HG03565 (cell line): ENCODE data around the gene SLC46A1.

Experiments
- ATAC-seq: cut with Tn5 transposase; IDR thresholded peaks from one replicate; pipeline ENCODE4 v1.9.1; 2021; ENCODE audit warnings: mild to moderate bottlenecking, moderate library complexity; ENCODE audit not compliant: unreplicated experiment

The SLC46A1 gene

GRCh38 chr17:28404461-28404811, 1.6 kb downstream of the SLC46A1 start:
- ATAC-seq = no peak

GRCh38 chr17:28404007-28404406, 2.0 kb downstream of the SLC46A1 start:
- no peak for ATAC-seq

- ATAC-seq = no peak
Measured at GRCh38 chr17:28402844-28403243, 3.2 kb downstream of the SLC46A1 start.

- ATAC-seq = no peak
Measured at GRCh38 chr17:28402224-28402630, 3.8 kb downstream of the SLC46A1 start.

GRCh38 chr17:28399808-28400207, 6.2 kb downstream of the SLC46A1 start:
- ATAC-seq = no peak

GRCh38 chr17:28398280-28398981, 7.6 kb downstream of the SLC46A1 start:
- no peak for ATAC-seq

- ATAC-seq = no peak
Measured at GRCh38 chr17:28397687-28398279, 8.2 kb downstream of the SLC46A1 start.

- no peak for ATAC-seq
Measured at GRCh38 chr17:28397275-28397674, 8.7 kb downstream of the SLC46A1 start.

GRCh38 chr17:28396635-28397239, 9.3 kb downstream of the SLC46A1 start:
- ATAC-seq = no peak

- no peak for ATAC-seq
Measured at GRCh38 chr17:28395968-28396367, 10.0 kb downstream of the SLC46A1 start.

- ATAC-seq = no peak
Measured at GRCh38 chr17:28395426-28395825, 10.6 kb downstream of the SLC46A1 start.

GRCh38 chr17:28394337-28395116, 11.5 kb downstream of the SLC46A1 start:
- ATAC-seq = no peak

GRCh38 chr17:28392491-28392890, 13.5 kb downstream of the SLC46A1 start:
- ATAC-seq = no peak

- no peak for ATAC-seq
Measured at GRCh38 chr17:28391401-28391800, 14.6 kb downstream of the SLC46A1 start.

- no peak for ATAC-seq
Measured at GRCh38 chr17:28390984-28391383, 15.0 kb downstream of the SLC46A1 start.

GRCh38 chr17:28390563-28390962, 15.4 kb downstream of the SLC46A1 start:
- no peak for ATAC-seq

GRCh38 chr17:28390141-28390540, 15.9 kb downstream of the SLC46A1 start:
- ATAC-seq = no peak

- ATAC-seq = no peak
Measured at GRCh38 chr17:28388106-28388505, 17.9 kb downstream of the SLC46A1 start.

- no peak for ATAC-seq
Measured at GRCh38 chr17:28386391-28386790, 19.6 kb downstream of the SLC46A1 start.

- ATAC-seq = no peak
Measured at GRCh38 chr17:28385406-28385805, 20.6 kb downstream of the SLC46A1 start.

GRCh38 chr17:28385037-28385400, 21.0 kb downstream of the SLC46A1 start:
- ATAC-seq = no peak
